ENCODE results near the gene HSF2. TPM values are rescaled to one million over a fixed set of nuclear protein-coding genes. Genes with fewer than 3 reads are reported as not detected.

Gene HSF2
- total and polyA plus RNA-seq, 7 donors: 3.5 to 37.1 (median 22.4) TPM

DNA sequence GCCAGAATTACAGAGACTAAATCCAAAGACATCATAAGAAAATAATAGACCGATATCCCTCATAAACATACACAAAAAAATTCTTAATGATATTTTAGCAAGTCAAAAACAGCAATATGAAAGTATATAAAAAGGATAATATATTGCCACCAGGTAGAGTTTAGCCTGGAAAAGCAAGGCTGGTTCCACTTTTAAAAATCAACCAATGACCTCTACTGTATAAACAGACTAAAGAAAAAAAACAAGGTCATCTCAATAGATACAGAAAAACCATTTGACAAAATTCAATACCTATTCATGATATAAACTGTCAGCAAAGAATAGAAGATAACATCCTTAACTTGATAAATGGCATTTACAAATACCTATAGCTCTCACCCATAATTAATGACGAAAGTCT, 62.4 kb downstream of the HSF2 start:
- WGBS, 2 donors: 95 to 97% methylated on average over 2 of the region's 2 CpGs
- Histone ChIP-seq H3K4me1 (peaks cover 0 to 86% (median 46%) of the 10 kb centered on the region in 4 donors), H3K9me3 (no peaks in the 10 kb centered on the region), H3K27me3 (no peaks in the 10 kb centered on the region), H3K27ac (no peak overlapping the region), H3K4me3 (no peak overlapping the region), H3K36me3 (peaks cover 0 to 20% (median 7%) of the 10 kb centered on the region in 4 donors)
- DNase-seq: no peak
- intact Hi-C loops (cut with DNase I): no loop called here
- TF ChIP-seq EP300 (IDR thresholded peaks at IDR 0.05) (no peak), POLR2AphosphoS5 (IDR thresholded peaks at IDR 0.05) (no peak), POLR2A (IDR thresholded peaks at IDR 0.05) (no peak)
- TF ChIP-seq, protein P1, sequence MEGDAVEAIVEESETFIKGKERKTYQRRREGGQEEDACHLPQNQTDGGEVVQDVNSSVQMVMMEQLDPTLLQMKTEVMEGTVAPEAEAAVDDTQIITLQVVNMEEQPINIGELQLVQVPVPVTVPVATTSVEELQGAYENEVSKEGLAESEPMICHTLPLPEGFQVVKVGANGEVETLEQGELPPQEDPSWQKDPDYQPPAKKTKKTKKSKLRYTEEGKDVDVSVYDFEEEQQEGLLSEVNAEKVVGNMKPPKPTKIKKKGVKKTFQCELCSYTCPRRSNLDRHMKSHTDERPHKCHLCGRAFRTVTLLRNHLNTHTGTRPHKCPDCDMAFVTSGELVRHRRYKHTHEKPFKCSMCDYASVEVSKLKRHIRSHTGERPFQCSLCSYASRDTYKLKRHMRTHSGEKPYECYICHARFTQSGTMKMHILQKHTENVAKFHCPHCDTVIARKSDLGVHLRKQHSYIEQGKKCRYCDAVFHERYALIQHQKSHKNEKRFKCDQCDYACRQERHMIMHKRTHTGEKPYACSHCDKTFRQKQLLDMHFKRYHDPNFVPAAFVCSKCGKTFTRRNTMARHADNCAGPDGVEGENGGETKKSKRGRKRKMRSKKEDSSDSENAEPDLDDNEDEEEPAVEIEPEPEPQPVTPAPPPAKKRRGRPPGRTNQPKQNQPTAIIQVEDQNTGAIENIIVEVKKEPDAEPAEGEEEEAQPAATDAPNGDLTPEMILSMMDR (IDR thresholded peaks at IDR 0.05): no peak

DNA sequence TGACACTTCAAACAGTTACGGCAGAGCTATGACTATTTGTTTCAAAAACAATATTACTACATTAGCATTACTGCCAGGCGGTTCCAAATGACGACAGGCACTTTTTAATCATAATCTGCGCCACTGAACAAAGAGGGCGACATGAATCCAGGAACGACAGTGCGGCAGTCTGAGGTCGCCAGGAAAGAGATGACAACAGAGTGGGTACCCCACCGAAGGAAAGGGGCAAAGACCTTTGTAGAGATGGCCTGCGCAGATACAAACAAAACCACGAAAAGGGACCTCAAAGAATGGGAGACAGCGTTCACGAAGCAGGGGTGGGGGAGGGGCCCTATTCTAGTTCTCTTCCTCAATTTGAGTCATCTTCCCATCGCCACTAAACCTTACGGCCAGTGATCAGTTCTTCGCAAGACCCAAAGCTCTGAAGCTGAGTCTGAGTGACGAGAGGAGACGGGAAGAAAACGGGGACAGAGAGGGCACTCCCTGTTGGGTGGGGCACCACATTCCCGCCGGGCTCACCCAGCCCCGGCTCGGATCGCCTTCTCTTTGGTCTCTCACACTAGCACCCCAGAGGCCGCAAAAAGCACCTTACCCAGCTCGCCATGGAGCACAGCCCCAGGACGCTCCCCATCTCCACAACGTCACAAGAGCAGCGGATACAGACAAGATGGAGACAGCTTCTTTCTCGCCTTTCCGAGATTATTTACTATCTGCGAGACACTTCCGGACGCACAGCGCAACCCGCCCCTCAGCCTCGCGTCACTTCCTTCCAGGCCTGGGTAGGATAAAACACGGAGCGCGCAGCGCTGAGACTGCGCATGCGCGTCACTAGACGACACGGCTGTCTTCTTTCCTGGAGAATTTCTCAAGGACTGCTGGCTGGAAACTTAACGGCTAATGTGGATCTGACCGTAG, 71.9 kb downstream of the HSF2 start, which contains the start of gene SERINC1:
SERINC1 (minus strand) TSS at position 701 of the 915 bp plus-strand sequence; CDS start at position 631, 70 bp downstream.
- no peaks in the 10 kb centered on the region for H3K9me3 ChIP-seq
- peak; percentile 93 to 98 (median 96) for TF ChIP-seq POLR2AphosphoS5 (IDR thresholded peaks at IDR 0.05)
- TF ChIP-seq EP300 (IDR thresholded peaks at IDR 0.05): no peak
- TF ChIP-seq POLR2A (IDR thresholded peaks at IDR 0.05): peak; percentile 90
- TF ChIP-seq, protein P1 (IDR thresholded peaks at IDR 0.05): no peak
- 0% methylated on average over 49 of the region's 49 CpGs for whole genome bisulfite sequencing, 2 donors
- peak within 1 kb of the TSS; percentile 92 to 98 (median 94) for H3K27ac ChIP-seq
- H3K4me3 ChIP-seq: peak within 1 kb of the TSS; percentile 70 to 92 (median 85)
- intact Hi-C loops (cut with DNase I): loop anchor here (1.0 to 10.0 kb wide), 2 partner anchors 63 to 71 kb away; no protein-coding TSS in a partner anchor
- peaks cover 0 to 46% (median 21%) of the 10 kb centered on the region in 4 donors for H3K4me1 ChIP-seq
- H3K36me3 ChIP-seq: peaks cover 0 to 2% (median 0%) of the 10 kb centered on the region in 4 donors
- DNase-seq: peak; percentile 97
- no peaks in the 10 kb centered on the region for H3K27me3 ChIP-seq

DNA sequence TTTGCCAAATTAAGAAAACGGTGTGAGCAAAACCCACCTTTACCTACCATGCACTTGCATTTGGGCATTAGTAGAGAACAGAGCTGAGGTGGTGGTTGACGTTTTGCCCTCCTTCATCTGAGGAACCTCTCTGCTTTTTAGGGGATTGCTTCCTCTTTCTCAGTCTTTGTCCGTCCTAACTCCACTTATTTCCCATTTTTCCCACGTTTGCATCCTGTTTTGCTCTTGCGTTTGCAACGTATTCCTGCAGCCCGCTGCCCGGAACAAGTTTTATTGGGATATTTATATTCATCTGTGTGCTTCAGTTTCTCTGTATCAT, 72.5 kb downstream of the HSF2 start:
- peak overlapping the region; percentile 70 to 92 (median 85) for H3K4me3 ChIP-seq
- H3K27ac ChIP-seq: peak overlapping the region; percentile 92 to 98 (median 94)
- no peak for DNase-seq
- no peaks in the 10 kb centered on the region for H3K27me3 ChIP-seq
- H3K4me1 ChIP-seq: peaks cover 0 to 41% (median 18%) of the 10 kb centered on the region in 4 donors
- TF ChIP-seq EP300 (IDR thresholded peaks at IDR 0.05): no peak
- TF ChIP-seq POLR2AphosphoS5 (IDR thresholded peaks at IDR 0.05): no peak
- intact Hi-C loops (cut with DNase I): loop anchor here (10.0 kb wide), 1 partner anchor 63 kb away; no protein-coding TSS in a partner anchor
- H3K9me3 ChIP-seq: no peaks in the 10 kb centered on the region
- 1% methylated on average over 8 of the region's 8 CpGs for WGBS, 2 donors
- no peaks in the 10 kb centered on the region for H3K36me3 ChIP-seq

DNA sequence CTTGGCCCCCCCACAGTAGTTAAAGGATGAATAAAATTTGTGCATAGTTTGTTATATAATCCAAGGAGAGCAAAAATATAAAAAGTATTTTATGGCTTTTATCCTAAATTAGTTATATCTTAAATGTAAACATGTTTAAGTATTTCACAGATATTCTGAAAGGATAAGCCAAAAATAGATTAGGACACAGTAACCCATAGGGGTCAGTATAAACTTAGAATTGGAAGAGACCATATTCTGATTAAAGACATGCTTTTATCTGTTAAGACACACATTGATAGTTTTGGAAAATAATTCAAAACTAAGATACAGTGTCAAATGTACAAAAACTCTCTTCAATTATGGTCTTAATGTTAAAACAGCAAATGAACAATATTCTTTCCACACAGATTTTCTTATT, 76.7 kb downstream of the HSF2 start:
- TF ChIP-seq, protein P1 (IDR thresholded peaks at IDR 0.05): peak in 1 of 4 experiments; percentile 28
- TF ChIP-seq EP300 (IDR thresholded peaks at IDR 0.05): no peak
- TF ChIP-seq POLR2A (IDR thresholded peaks at IDR 0.05): no peak
- no peak for TF ChIP-seq POLR2AphosphoS5 (IDR thresholded peaks at IDR 0.05)
- H3K9me3 ChIP-seq: no peaks in the 10 kb centered on the region
- H3K4me1 ChIP-seq: peaks cover 0 to 7% (median 3%) of the 10 kb centered on the region in 4 donors
- H3K27me3 ChIP-seq: no peaks in the 10 kb centered on the region
- H3K4me3 ChIP-seq: no peak overlapping the region
- intact Hi-C loops (cut with DNase I): loop anchor here (10.0 kb wide), 1 partner anchor 59 kb away; no protein-coding TSS in a partner anchor
- H3K36me3 ChIP-seq: no peaks in the 10 kb centered on the region
- no peak overlapping the region for H3K27ac ChIP-seq
- DNase-seq: no peak

DNA sequence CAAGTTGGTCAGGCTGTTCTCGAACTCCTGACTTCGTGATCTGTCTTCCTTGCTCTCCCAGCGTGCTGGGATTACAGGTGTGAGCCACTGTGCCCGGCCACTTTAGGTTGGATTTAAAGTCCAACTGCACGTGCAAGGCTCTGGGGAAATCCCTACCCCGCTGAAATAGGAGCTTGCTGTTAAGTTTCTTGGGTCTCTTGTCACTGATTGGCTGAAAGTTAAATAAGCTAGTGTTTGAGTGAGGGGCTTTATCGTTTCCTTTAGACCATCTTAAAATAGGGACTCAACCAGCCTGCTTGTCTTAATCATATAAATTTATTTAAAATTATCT, 83.3 kb downstream of the HSF2 start:
- Histone ChIP-seq H3K27ac (no peak overlapping the region), H3K4me3 (no peak overlapping the region), H3K36me3 (no peaks in the 10 kb centered on the region), H3K27me3 (no peaks in the 10 kb centered on the region), H3K4me1 (no peaks in the 10 kb centered on the region), H3K9me3 (no peaks in the 10 kb centered on the region)
- DNase-seq: no peak
- TF ChIP-seq, protein P1 (IDR thresholded peaks at IDR 0.05): no peak
- TF ChIP-seq EP300 (IDR thresholded peaks at IDR 0.05): no peak
- no peak for TF ChIP-seq POLR2A (IDR thresholded peaks at IDR 0.05)
- no peak for TF ChIP-seq POLR2AphosphoS5 (IDR thresholded peaks at IDR 0.05)
- intact Hi-C loops (cut with DNase I): no loop called here
- 71 to 75% methylated on average over 7 of the region's 7 CpGs for WGBS, 2 donors
